Erythroblast (primary cell): Measurements from ENCODE around the gene DNAAF1.
"Not testable (repeated sequence)": the region's sequence is repeated elsewhere in the genome, so short reads cannot be mapped to it uniquely, and the experiment has no call there.

Experiments used
- DNase-seq, 2 experiments: peaks; one replicate each; lab custom pipeline; 2025; lab: John Stamatoyannopoulos, UW
- GATA1 ChIP-seq: IDR thresholded peaks from 2 replicates; pipeline ENCODE4 v1.6.1; 2011; ENCODE audit warnings: low read depth, mild to moderate bottlenecking, control low read depth, low read length, moderate library complexity
- POLR2A ChIP-seq: IDR thresholded peaks from 2 replicates; pipeline ENCODE4 v1.6.1; 2011; ENCODE audit warnings: mild to moderate bottlenecking, low read length

The DNAAF1 gene

GRCh38 chr16:84194470-84195200 is 49.5 kb downstream of the DNAAF1 start:
- TF ChIP-seq POLR2A (no peak), GATA1 (no peak)
- no peak for DNase-seq

DNA sequence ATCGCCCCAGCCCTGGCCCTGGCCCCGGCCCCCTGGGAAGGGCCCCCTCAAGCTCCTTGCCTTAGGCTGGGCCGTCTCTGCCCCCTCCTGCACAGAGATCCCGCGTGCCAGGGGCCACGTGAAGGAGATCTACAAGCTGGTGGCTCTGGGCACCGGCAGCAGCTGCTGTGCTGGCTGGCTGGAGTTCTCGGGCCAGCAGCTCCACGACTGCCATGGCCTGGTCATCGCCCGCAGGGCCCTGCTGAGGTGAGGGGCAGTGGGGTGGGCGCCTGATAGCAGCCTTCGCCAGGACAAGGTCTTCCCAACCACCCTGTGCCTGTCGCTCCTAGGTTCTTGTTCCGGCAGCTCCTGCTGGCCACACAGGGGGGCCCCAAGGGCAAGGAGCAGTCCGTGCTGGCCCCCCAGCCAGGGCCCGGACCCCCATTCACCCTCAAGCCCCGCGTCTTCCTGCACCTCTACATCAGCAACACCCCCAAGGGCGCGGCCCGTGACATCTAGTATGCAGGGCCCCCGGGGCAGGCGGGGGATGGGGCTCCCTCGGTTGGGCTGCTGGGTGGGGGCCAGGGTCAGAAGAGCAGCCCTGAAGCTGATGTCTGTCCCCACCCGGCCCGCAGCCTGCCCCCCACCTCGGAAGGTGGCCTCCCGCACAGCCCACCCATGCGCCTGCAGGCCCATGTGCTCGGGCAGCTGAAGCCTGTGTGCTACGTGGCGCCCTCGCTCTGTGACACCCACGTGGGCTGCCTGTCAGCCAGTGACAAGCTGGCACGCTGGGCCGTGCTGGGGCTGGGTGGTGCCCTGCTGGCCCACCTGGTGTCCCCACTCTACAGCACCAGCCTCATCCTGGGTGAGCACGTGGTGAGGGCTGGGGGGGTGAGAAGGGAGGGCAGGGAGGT is 50.3 kb downstream of the DNAAF1 start:
- TF ChIP-seq POLR2A: no peak
- no peak for TF ChIP-seq GATA1

GRCh38 chr16:84196101-84196500 is 51.0 kb downstream of the DNAAF1 start:
- no peak for DNase-seq
- TF ChIP-seq GATA1 (no peak), POLR2A (no peak)

More for the DNA sequence above, 50.3 kb downstream of the DNAAF1 start:
- DNase-seq: no peak

- TF ChIP-seq GATA1: no peak
- no peak for TF ChIP-seq POLR2A
- DNase-seq: no peak
These were observed 51.8 kb downstream of the DNAAF1 start for GRCh38 chr16:84196727-84197394.

GRCh38 chr16:84197466-84198128 is 52.5 kb downstream of the DNAAF1 start:
- DNase-seq: no peak

GRCh38 chr16:84198401-84198800 is 53.3 kb downstream of the DNAAF1 start:
- TF ChIP-seq POLR2A: no peak
- no peak for TF ChIP-seq GATA1

More at GRCh38 chr16:84197466-84198128, 52.5 kb downstream of the DNAAF1 start:
- no peak for TF ChIP-seq GATA1
- no peak for TF ChIP-seq POLR2A

DNA sequence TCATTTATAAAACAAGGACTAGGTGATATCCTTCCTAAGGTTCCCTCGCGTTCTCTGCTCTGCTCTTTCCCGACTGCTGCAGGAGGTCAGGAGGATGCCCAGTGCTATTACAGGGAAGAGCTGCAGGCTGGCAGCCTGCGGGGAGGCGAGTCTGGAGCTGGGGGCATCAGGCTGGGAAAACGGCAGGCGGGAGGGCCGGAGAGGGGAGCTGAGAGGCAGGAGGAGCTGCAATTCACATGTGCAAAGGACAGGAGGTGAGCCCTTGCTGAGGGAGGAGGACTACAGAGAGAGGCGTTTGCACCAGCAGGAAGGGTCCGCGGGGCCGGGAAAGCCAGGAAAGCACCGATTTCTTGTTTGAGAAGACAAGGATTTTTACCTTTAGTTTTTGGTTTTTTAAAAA is 54.0 kb downstream of the DNAAF1 start:
- TF ChIP-seq POLR2A (no peak), GATA1 (no peak)
- DNase-seq: no peak

More at GRCh38 chr16:84198401-84198800, 53.3 kb downstream of the DNAAF1 start:
- DNase-seq: no peak

DNA sequence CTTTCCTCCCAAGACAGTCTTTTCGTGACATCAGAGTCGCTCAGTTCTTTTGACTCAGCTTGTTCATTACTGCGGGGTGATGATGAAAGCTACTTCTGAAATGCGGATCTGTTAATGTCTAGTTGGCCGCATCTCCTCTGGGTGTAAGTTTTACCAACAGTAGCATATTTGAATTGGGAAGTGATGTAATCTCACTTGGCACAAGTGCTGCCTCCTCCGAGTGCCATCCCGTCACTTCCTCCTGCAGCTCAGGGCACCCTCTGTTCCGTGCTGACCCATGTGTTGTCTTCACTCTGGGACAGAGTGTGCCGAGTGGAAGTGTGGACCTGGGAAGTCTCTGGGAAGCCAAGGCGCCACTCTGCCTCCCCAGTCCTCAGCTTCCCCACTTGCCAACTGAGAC is 54.8 kb downstream of the DNAAF1 start:
- DNase-seq: no peak
- no peak for TF ChIP-seq POLR2A
- TF ChIP-seq GATA1: no peak

DNA sequence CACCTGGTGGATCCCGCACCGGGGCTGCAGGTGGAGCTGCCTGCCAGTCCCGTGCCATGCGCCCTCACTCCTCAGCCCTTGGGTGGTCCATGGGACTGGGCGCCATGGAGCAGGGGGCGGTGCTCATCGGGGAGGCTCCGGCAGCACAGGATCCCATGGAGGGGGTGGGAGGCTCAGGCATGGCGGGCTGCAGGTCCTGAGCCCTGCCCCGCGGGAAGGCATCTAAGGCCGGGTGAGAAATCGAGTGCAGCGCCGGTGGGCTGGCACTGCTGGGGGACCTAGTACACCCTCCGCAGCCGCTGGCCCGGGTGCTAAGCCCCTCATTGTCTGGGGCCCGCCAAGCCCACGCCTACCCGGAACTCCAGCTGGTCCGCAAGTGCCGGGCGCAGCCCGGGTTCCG is 59.4 kb downstream of the DNAAF1 start:
- not testable (repeated sequence) for DNase-seq

GRCh38 chr16:84205123-84205522 is 60.0 kb downstream of the DNAAF1 start:
- not testable (repeated sequence) for DNase-seq

DNA sequence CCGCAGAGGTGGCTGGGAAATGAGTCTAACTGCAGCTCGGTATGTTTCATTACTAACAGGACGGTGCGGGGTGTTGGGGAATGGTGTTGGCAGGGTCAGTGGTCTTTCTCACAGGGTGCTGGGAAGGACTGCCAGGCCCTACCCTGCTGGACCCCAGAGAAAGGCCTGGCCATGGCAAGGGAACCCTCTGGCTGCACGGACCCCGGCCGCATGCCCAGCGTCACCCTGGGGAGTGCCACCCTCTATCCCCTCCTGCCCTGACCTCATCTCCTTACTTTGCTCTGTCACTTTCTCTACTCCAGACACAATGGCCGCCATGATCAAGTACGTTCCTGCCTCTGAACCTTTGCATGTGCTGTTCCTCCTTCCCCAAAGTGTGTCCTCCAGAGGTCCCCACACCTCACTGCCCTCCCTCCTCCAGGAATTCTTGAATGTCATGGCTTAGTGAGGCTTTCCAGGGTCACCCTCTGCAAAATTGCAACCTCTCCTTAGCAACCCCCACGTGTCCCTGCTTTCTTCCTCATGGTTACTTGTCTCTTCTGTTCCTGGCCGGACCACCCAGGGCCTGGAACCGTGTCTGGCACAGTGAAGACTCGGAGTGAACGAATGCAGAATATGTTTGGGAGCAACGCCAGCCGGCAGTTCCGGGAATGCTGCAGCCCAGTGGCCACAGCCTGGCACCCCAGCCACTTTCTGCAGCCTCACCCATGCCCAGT is 61.0 kb downstream of the DNAAF1 start:
- TF ChIP-seq POLR2A (no peak), GATA1 (no peak)

GRCh38 chr16:84207251-84207650 is 62.1 kb downstream of the DNAAF1 start:
- no peak for DNase-seq
- TF ChIP-seq POLR2A (no peak), GATA1 (no peak)

More for the DNA sequence above, 61.0 kb downstream of the DNAAF1 start:
- DNase-seq: no peak

- TF ChIP-seq GATA1 (no peak), POLR2A (no peak)
- DNase-seq: no peak
These were observed 62.8 kb downstream of the DNAAF1 start for GRCh38 chr16:84207879-84208278.
